ENCODE results near the gene CTCF. TPM values are rescaled to one million over a fixed set of nuclear protein-coding genes. Genes with fewer than 3 reads are reported as not detected.

CTCF gene
- total and polyA plus RNA-seq, 10 of the 15 experiments (the other 5 are each of a cell fraction or from before 2014, with no cell fraction given): 9.1 to 55.0 (median 41.8) TPM

- in situ Hi-C loops (cut with MboI): loop anchor here (5.0 kb wide), 1 partner anchor 97 kb away; no protein-coding TSS in a partner anchor
- H3K4me3 ChIP-seq: no peak overlapping the region
- no peak overlapping the region for H3K9ac ChIP-seq (ENCODE audit: control insufficient read depth, insufficient read depth, low read length)
- BruUV-seq (replicated peaks): no TSS peak
- H2AFZ ChIP-seq (ENCODE audit: control insufficient read depth, low read depth, low read length): no peak overlapping the region
- FAIRE-seq: no peak
- ChIA-PET SMC1A (ENCODE audit: uncharacterized antibody, unreplicated experiment) (interaction anchor here (0.9 to 6.2 kb wide), 3 partner anchors 25 to 97 kb away, joined by 3 to 86 read pairs (median 10); partner anchors contain the start of gene CARMIL2), RAD21 (ENCODE audit: unreplicated experiment) (interaction anchor here (0.6 to 5.8 kb wide), 5 partner anchors 8 to 98 kb away, joined by 3 to 102 read pairs (median 4); partner anchors contain the start of gene CARMIL2), POLR2A (interaction anchor here (1.2 to 1.4 kb wide), 2 partner anchors 24 to 97 kb away, joined by 3 read pairs; no protein-coding TSS in a partner anchor), CTCF (interaction anchor here (0.9 to 5.9 kb wide), 10 partner anchors 9 to 115 kb away, joined by 3 to 138 read pairs (median 7); partner anchors contain the start of genes ACD, CARMIL2 and CTCF)
- no peaks in the 10 kb centered on the region for H3K9me3 ChIP-seq (replicated peaks; ENCODE audit: control insufficient read depth, insufficient read depth, low read length)
- no peaks in the 10 kb centered on the region for H4K20me1 ChIP-seq (ENCODE audit: control insufficient read depth, insufficient read depth)
- 73% methylated on average over 6 of the region's 14 CpGs for WGBS (ENCODE audit: insufficient coverage, insufficient replicate concordance, low lambda C conversion rate, missing lambda C conversion rate)
- no peak overlapping the region for H3K27ac ChIP-seq (ENCODE audit: control insufficient read depth, insufficient read depth)
- ATAC-seq: no peak
- TF ChIP-seq POLR2A (IDR thresholded peaks at IDR 0.05; ENCODE audit: low read depth, low read length): peak; percentile 50; the same call in 1 of the 2 replicates
- TF ChIP-seq, protein P1, sequence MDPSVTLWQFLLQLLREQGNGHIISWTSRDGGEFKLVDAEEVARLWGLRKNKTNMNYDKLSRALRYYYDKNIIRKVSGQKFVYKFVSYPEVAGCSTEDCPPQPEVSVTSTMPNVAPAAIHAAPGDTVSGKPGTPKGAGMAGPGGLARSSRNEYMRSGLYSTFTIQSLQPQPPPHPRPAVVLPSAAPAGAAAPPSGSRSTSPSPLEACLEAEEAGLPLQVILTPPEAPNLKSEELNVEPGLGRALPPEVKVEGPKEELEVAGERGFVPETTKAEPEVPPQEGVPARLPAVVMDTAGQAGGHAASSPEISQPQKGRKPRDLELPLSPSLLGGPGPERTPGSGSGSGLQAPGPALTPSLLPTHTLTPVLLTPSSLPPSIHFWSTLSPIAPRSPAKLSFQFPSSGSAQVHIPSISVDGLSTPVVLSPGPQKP (IDR thresholded peaks at IDR 0.05; ENCODE audit: low read depth, low read length): no peak
- H3K4me2 ChIP-seq (ENCODE audit: control insufficient read depth, insufficient read depth): no peak overlapping the region
- H3K27me3 ChIP-seq (replicated peaks in 1 of 2; ENCODE audit: control insufficient read depth in 2 of 2, insufficient read depth in 2 of 2, low read length in 1 of 2): no peaks in the 10 kb centered on the region
- peaks cover 10 to 12% of the 10 kb centered on the region in 2 experiments; a peak in 3 of 4 replicates for H3K36me3 ChIP-seq (ENCODE audit: control insufficient read depth in 2 of 2, insufficient read depth in 2 of 2, low read length in 1 of 2)
- no peaks in the 10 kb centered on the region for H3K79me2 ChIP-seq (ENCODE audit: control insufficient read depth, insufficient read depth, low read length)
- H3K4me1 ChIP-seq (ENCODE audit: control insufficient read depth, insufficient read depth, low read length): peaks cover 28% of the 10 kb centered on the region
- intact Hi-C loops (cut with micrococcal nuclease; ENCODE audit: unreplicated experiment): loop anchor here (2.0 kb wide), 1 partner anchor 17 kb away; the partner anchor contains the start of gene CTCF
- no peak for DNase-seq (ENCODE audit: low read depth, low spot score)
Observed at GRCh38 chr16:67545665-67546024, 16.7 kb upstream of the CTCF start.

GRCh38 chr16:67546091-67546501 lies 16.2 kb upstream of the CTCF start:
- intact Hi-C loops (cut with micrococcal nuclease; ENCODE audit: unreplicated experiment): loop anchor here (2.0 kb wide), 1 partner anchor 17 kb away; the partner anchor contains the start of gene CTCF
- POLR2A ChIA-PET: interaction anchor here (0.6 to 2.6 kb wide), 4 partner anchors 9 to 115 kb away, joined by 3 to 13 read pairs (median 3); no protein-coding TSS in a partner anchor
- H3K27ac ChIP-seq (ENCODE audit: control insufficient read depth, insufficient read depth): no peak overlapping the region

More at GRCh38 chr16:67546091-67546501, 16.2 kb upstream of the CTCF start:
- no peak for FAIRE-seq
- H3K27me3 ChIP-seq (replicated peaks in 1 of 2; ENCODE audit: control insufficient read depth in 2 of 2, insufficient read depth in 2 of 2, low read length in 1 of 2): no peaks in the 10 kb centered on the region
- peaks cover 28% of the 10 kb centered on the region for H3K4me1 ChIP-seq (ENCODE audit: control insufficient read depth, insufficient read depth, low read length)
- BruUV-seq (replicated peaks): TSS peak; percentile 73
- TF ChIP-seq ZNF274 (IDR thresholded peaks at IDR 0.05; ENCODE audit: insufficient read depth, insufficient read length): no peak
- TF ChIP-seq POLR2A (IDR thresholded peaks at IDR 0.05; ENCODE audit: low read depth, low read length): 0 out of 2 replicates have a peak, but pooled peaks have one; percentile 16
- H3K9ac ChIP-seq (ENCODE audit: control insufficient read depth, insufficient read depth, low read length): no peak overlapping the region
- DNase-seq (ENCODE audit: low read depth, low spot score): no peak
- CTCF ChIA-PET: interaction anchor here (1.4 to 5.9 kb wide), 7 partner anchors 10 to 118 kb away, joined by 6 to 138 read pairs (median 36); partner anchors contain the start of genes CARMIL2 and CTCF
- H3K79me2 ChIP-seq (ENCODE audit: control insufficient read depth, insufficient read depth, low read length): no peaks in the 10 kb centered on the region
- RAD21 ChIA-PET (ENCODE audit: unreplicated experiment): interaction anchor here (1.0 to 5.8 kb wide), 5 partner anchors 10 to 98 kb away, joined by 4 to 102 read pairs (median 14); partner anchors contain the start of gene CARMIL2
- H3K4me2 ChIP-seq (ENCODE audit: control insufficient read depth, insufficient read depth): no peak overlapping the region
- no peak for ATAC-seq
- SMC1A ChIA-PET (ENCODE audit: uncharacterized antibody, unreplicated experiment): interaction anchor here (0.9 to 6.2 kb wide), 5 partner anchors 10 to 121 kb away, joined by 3 to 86 read pairs (median 12); partner anchors contain the start of genes C16orf86, CARMIL2 and ENKD1
- WGBS (ENCODE audit: insufficient coverage, insufficient replicate concordance, low lambda C conversion rate, missing lambda C conversion rate): 83% methylated on average over 6 of the region's 7 CpGs
- H4K20me1 ChIP-seq (ENCODE audit: control insufficient read depth, insufficient read depth): no peaks in the 10 kb centered on the region
- in situ Hi-C loops (cut with MboI): loop anchor here (5.0 kb wide), 1 partner anchor 96 kb away; no protein-coding TSS in a partner anchor
- no peaks in the 10 kb centered on the region for H3K9me3 ChIP-seq (replicated peaks; ENCODE audit: control insufficient read depth, insufficient read depth, low read length)
- no peak overlapping the region for H2AFZ ChIP-seq (ENCODE audit: control insufficient read depth, low read depth, low read length)
- no peak overlapping the region for H3K4me3 ChIP-seq
- peaks cover 10 to 12% of the 10 kb centered on the region in 2 experiments; a peak in 3 of 4 replicates for H3K36me3 ChIP-seq (ENCODE audit: control insufficient read depth in 2 of 2, insufficient read depth in 2 of 2, low read length in 1 of 2)
